ENCODE results near the gene SYMPK.
A peak's percentile ranks its signal among the peaks of the same experiment; 100 is the strongest.

Gene SYMPK

GRCh38 chr19:45772130-45772840, 90.7 kb downstream of the SYMPK start:
- Histone ChIP-seq H3K9ac (ENCODE audit: low read depth in 1 of 2, low read length in 2 of 2) (peak overlapping the region in 1 of 2 donors; percentile 37), H3K4me3 (ENCODE audit: low read length in 2 of 2) (no peak overlapping the region), H3K27ac (ENCODE audit: low read depth in 2 of 2, low read length in 2 of 2) (peak overlapping the region; percentile 10 to 63), H3K9me3 (ENCODE audit: control insufficient read depth in 2 of 2, low read length in 2 of 2) (no peaks in the 10 kb centered on the region), H3K36me3 (ENCODE audit: control insufficient read depth in 2 of 2, insufficient read depth in 2 of 2, low read length in 2 of 2) (peaks cover 7 to 8% of the 10 kb centered on the region in 2 donors), H3K4me1 (ENCODE audit: control insufficient read depth in 2 of 2, insufficient read depth in 2 of 2, low read length in 2 of 2) (peaks cover 10 to 24% of the 10 kb centered on the region in 2 donors), H3K27me3 (ENCODE audit: control insufficient read depth in 2 of 2, insufficient read depth in 2 of 2, low read length in 2 of 2) (no peaks in the 10 kb centered on the region)

GRCh38 chr19:45771311-45771933, 91.5 kb downstream of the SYMPK start:
- H3K9ac ChIP-seq (ENCODE audit: low read depth in 1 of 2, low read length in 2 of 2) = peak overlapping the region; percentile 72 to 75
- no peaks in the 10 kb centered on the region for H3K9me3 ChIP-seq (ENCODE audit: control insufficient read depth in 2 of 2, low read length in 2 of 2)
- no peaks in the 10 kb centered on the region for H3K27me3 ChIP-seq (ENCODE audit: control insufficient read depth in 2 of 2, insufficient read depth in 2 of 2, low read length in 2 of 2)
- peak overlapping the region in 1 of 2 donors; percentile 97 for H3K27ac ChIP-seq (ENCODE audit: low read depth in 2 of 2, low read length in 2 of 2)
- H3K4me3 ChIP-seq (ENCODE audit: low read length in 2 of 2) = peak overlapping the region; percentile 58 to 67
- peaks cover 15 to 30% of the 10 kb centered on the region in 2 donors for H3K4me1 ChIP-seq (ENCODE audit: control insufficient read depth in 2 of 2, insufficient read depth in 2 of 2, low read length in 2 of 2)
- H3K36me3 ChIP-seq (ENCODE audit: control insufficient read depth in 2 of 2, insufficient read depth in 2 of 2, low read length in 2 of 2) = no peaks in the 10 kb centered on the region

GRCh38 chr19:45770192-45771101, 92.5 kb downstream of the SYMPK start:
- H3K4me3 ChIP-seq (ENCODE audit: low read length in 2 of 2) = peak overlapping the region; percentile 86 to 94
- H3K27ac ChIP-seq (ENCODE audit: low read depth in 2 of 2, low read length in 2 of 2) = peak overlapping the region; percentile 96 to 97
- no peaks in the 10 kb centered on the region for H3K27me3 ChIP-seq (ENCODE audit: control insufficient read depth in 2 of 2, insufficient read depth in 2 of 2, low read length in 2 of 2)
- no peaks in the 10 kb centered on the region for H3K9me3 ChIP-seq (ENCODE audit: control insufficient read depth in 2 of 2, low read length in 2 of 2)
- no peaks in the 10 kb centered on the region for H3K36me3 ChIP-seq (ENCODE audit: control insufficient read depth in 2 of 2, insufficient read depth in 2 of 2, low read length in 2 of 2)
- H3K4me1 ChIP-seq (ENCODE audit: control insufficient read depth in 2 of 2, insufficient read depth in 2 of 2, low read length in 2 of 2) = peaks cover 18 to 33% of the 10 kb centered on the region in 2 donors
- peak overlapping the region; percentile 72 to 75 for H3K9ac ChIP-seq (ENCODE audit: low read depth in 1 of 2, low read length in 2 of 2)

GRCh38 chr19:45769821-45770191, 93.1 kb downstream of the SYMPK start:
- peak overlapping the region; percentile 96 to 97 for H3K27ac ChIP-seq (ENCODE audit: low read depth in 2 of 2, low read length in 2 of 2)
- H3K36me3 ChIP-seq (ENCODE audit: control insufficient read depth in 2 of 2, insufficient read depth in 2 of 2, low read length in 2 of 2) = no peaks in the 10 kb centered on the region
- H3K4me1 ChIP-seq (ENCODE audit: control insufficient read depth in 2 of 2, insufficient read depth in 2 of 2, low read length in 2 of 2) = peaks cover 18 to 33% of the 10 kb centered on the region in 2 donors
- no peaks in the 10 kb centered on the region for H3K9me3 ChIP-seq (ENCODE audit: control insufficient read depth in 2 of 2, low read length in 2 of 2)
- H3K9ac ChIP-seq (ENCODE audit: low read depth in 1 of 2, low read length in 2 of 2) = peak overlapping the region; percentile 68 to 75
- peak overlapping the region; percentile 86 to 94 for H3K4me3 ChIP-seq (ENCODE audit: low read length in 2 of 2)
- no peaks in the 10 kb centered on the region for H3K27me3 ChIP-seq (ENCODE audit: control insufficient read depth in 2 of 2, insufficient read depth in 2 of 2, low read length in 2 of 2)

- Histone ChIP-seq H3K36me3 (ENCODE audit: control insufficient read depth in 2 of 2, insufficient read depth in 2 of 2, low read length in 2 of 2) (no peaks in the 10 kb centered on the region), H3K27me3 (ENCODE audit: control insufficient read depth in 2 of 2, insufficient read depth in 2 of 2, low read length in 2 of 2) (no peaks in the 10 kb centered on the region), H3K9me3 (ENCODE audit: control insufficient read depth in 2 of 2, low read length in 2 of 2) (no peaks in the 10 kb centered on the region), H3K4me1 (ENCODE audit: control insufficient read depth in 2 of 2, insufficient read depth in 2 of 2, low read length in 2 of 2) (peaks cover 21 to 33% of the 10 kb centered on the region in 2 donors), H3K27ac (ENCODE audit: low read depth in 2 of 2, low read length in 2 of 2) (peak within 1 kb of the TSS; percentile 96 to 97), H3K9ac (ENCODE audit: low read depth in 1 of 2, low read length in 2 of 2) (peak within 1 kb of the TSS; percentile 75 to 88), H3K4me3 (ENCODE audit: low read length in 2 of 2) (peak within 1 kb of the TSS; percentile 89 to 94)
These were observed 93.8 kb downstream of the SYMPK start, which contains the start of gene SIX5 for GRCh38 chr19:45768984-45769782. TSS of gene SIX5 (minus strand) at chr19:45769252. CDS start at chr19:45768844, 408 bp downstream.

- peak overlapping the region; percentile 89 to 94 for H3K4me3 ChIP-seq (ENCODE audit: low read length in 2 of 2)
- H3K9ac ChIP-seq (ENCODE audit: low read depth in 1 of 2, low read length in 2 of 2) = peak overlapping the region; percentile 73 to 88
- H3K36me3 ChIP-seq (ENCODE audit: control insufficient read depth in 2 of 2, insufficient read depth in 2 of 2, low read length in 2 of 2) = no peaks in the 10 kb centered on the region
- no peaks in the 10 kb centered on the region for H3K27me3 ChIP-seq (ENCODE audit: control insufficient read depth in 2 of 2, insufficient read depth in 2 of 2, low read length in 2 of 2)
- H3K27ac ChIP-seq (ENCODE audit: low read depth in 2 of 2, low read length in 2 of 2) = peak overlapping the region; percentile 96 to 97
- peaks cover 21 to 32% of the 10 kb centered on the region in 2 donors for H3K4me1 ChIP-seq (ENCODE audit: control insufficient read depth in 2 of 2, insufficient read depth in 2 of 2, low read length in 2 of 2)
- H3K9me3 ChIP-seq (ENCODE audit: control insufficient read depth in 2 of 2, low read length in 2 of 2) = no peaks in the 10 kb centered on the region
These were observed 94.3 kb downstream of the SYMPK start for GRCh38 chr19:45768655-45768983.

- Histone ChIP-seq H3K27ac (ENCODE audit: low read depth in 2 of 2, low read length in 2 of 2) (peak overlapping the region; percentile 96 to 97), H3K9me3 (ENCODE audit: control insufficient read depth in 2 of 2, low read length in 2 of 2) (no peaks in the 10 kb centered on the region), H3K9ac (ENCODE audit: low read depth in 1 of 2, low read length in 2 of 2) (peak overlapping the region; percentile 73 to 77), H3K4me3 (ENCODE audit: low read length in 2 of 2) (peak overlapping the region; percentile 89 to 94), H3K36me3 (ENCODE audit: control insufficient read depth in 2 of 2, insufficient read depth in 2 of 2, low read length in 2 of 2) (no peaks in the 10 kb centered on the region), H3K27me3 (ENCODE audit: control insufficient read depth in 2 of 2, insufficient read depth in 2 of 2, low read length in 2 of 2) (no peaks in the 10 kb centered on the region), H3K4me1 (ENCODE audit: control insufficient read depth in 2 of 2, insufficient read depth in 2 of 2, low read length in 2 of 2) (peaks cover 18 to 30% of the 10 kb centered on the region in 2 donors)
These were observed 94.9 kb downstream of the SYMPK start for GRCh38 chr19:45767881-45768654.

- H3K4me3 ChIP-seq (ENCODE audit: low read length in 2 of 2) = peak overlapping the region; percentile 89 to 94
- H3K9ac ChIP-seq (ENCODE audit: low read depth in 1 of 2, low read length in 2 of 2) = peak overlapping the region; percentile 73 to 77
- no peaks in the 10 kb centered on the region for H3K27me3 ChIP-seq (ENCODE audit: control insufficient read depth in 2 of 2, insufficient read depth in 2 of 2, low read length in 2 of 2)
- peak overlapping the region; percentile 96 to 97 for H3K27ac ChIP-seq (ENCODE audit: low read depth in 2 of 2, low read length in 2 of 2)
- H3K4me1 ChIP-seq (ENCODE audit: control insufficient read depth in 2 of 2, insufficient read depth in 2 of 2, low read length in 2 of 2) = peaks cover 17 to 24% of the 10 kb centered on the region in 2 donors
- H3K36me3 ChIP-seq (ENCODE audit: control insufficient read depth in 2 of 2, insufficient read depth in 2 of 2, low read length in 2 of 2) = no peaks in the 10 kb centered on the region
- H3K9me3 ChIP-seq (ENCODE audit: control insufficient read depth in 2 of 2, low read length in 2 of 2) = no peaks in the 10 kb centered on the region
These were observed 95.5 kb downstream of the SYMPK start for GRCh38 chr19:45767410-45767880.

Data from mucosa of rectum (tissue), 2 donors.